Liver (tissue), 9 donors: ENCODE measurements around the gene BLOC1S1. TPM values are rescaled to one million over a fixed set of nuclear protein-coding genes. Genes with fewer than 3 reads are reported as not detected.

ENCODE experiments used
- DNase-seq: peaks from one replicate; pipeline ENCODE4 v3.0.0-alpha.2; 2017; ENCODE audit warnings: low spot score
- H3K27ac ChIP-seq, 2 donors: one replicate each; pipeline ENCODE4 v1.7.0; 2013; ENCODE audit warnings: inconsistent platforms in 2 of 2, low read length in 2 of 2, control low read depth in 1 of 2, low read depth in 1 of 2, mild to moderate bottlenecking in 1 of 2
- H3K27me3 ChIP-seq, 4 donors: one replicate each; pipeline versions ENCODE4 v1.6.1 to v1.7.0; 2013; ENCODE audit warnings: low read length in 3 of 4, inconsistent platforms in 1 of 4, mild to moderate bottlenecking in 1 of 4, moderate library complexity in 1 of 4; ENCODE audit not compliant: control insufficient read depth in 4 of 4, insufficient read depth in 4 of 4
- H3K36me3 ChIP-seq, 4 donors: one replicate each; pipeline versions ENCODE4 v1.6.1 to v1.7.0; 2013; ENCODE audit warnings: low read length in 3 of 4, mild to moderate bottlenecking in 3 of 4, low read depth in 1 of 4, moderate library complexity in 1 of 4; ENCODE audit not compliant: control insufficient read depth in 4 of 4, insufficient read depth in 3 of 4
- H3K4me1 ChIP-seq, 4 donors: one replicate each; pipeline versions ENCODE4 v1.6.1 to v1.7.0; 2013; ENCODE audit warnings: low read length in 3 of 4, mild to moderate bottlenecking in 3 of 4, moderate library complexity in 1 of 4; ENCODE audit not compliant: control insufficient read depth in 4 of 4, insufficient read depth in 4 of 4
- H3K4me3 ChIP-seq, 3 donors: one replicate each; pipeline versions ENCODE4 v1.6.1 to v1.7.0; 2013; ENCODE audit warnings: low read length in 3 of 3, control low read depth in 1 of 3, low read depth in 1 of 3, mild to moderate bottlenecking in 1 of 3
- H3K9ac ChIP-seq, 2 donors: one replicate each; pipeline ENCODE4 v1.7.0; 2013; ENCODE audit warnings: low read length in 2 of 2, mild to moderate bottlenecking in 2 of 2, moderate library complexity in 2 of 2, control low read depth in 1 of 2, low read depth in 1 of 2
- H3K9me3 ChIP-seq, 4 donors: one replicate each; pipeline versions ENCODE4 v1.6.1 to v1.7.0; 2013; ENCODE audit warnings: low read length in 3 of 4; ENCODE audit not compliant: control insufficient read depth in 4 of 4
- CTCF ChIP-seq: fragments of 150-350 bp; IDR thresholded peaks from 2 replicates; pipeline ENCODE4 v1.5.1; 2017; ENCODE audit warnings: improper control_type of control experiment, low read depth, low read length; ENCODE audit not compliant: missing input control
- EGR1 ChIP-seq, 2 donors: IDR thresholded peaks; 2 replicates each; pipeline ENCODE4 v1.6.1; 2016 to 2018; ENCODE audit warnings: antibody characterized with exemption in 2 of 2, low read depth in 2 of 2
- FOXA1 ChIP-seq: IDR thresholded peaks from 2 replicates; pipeline ENCODE4 v1.6.1; 2016; ENCODE audit warnings: antibody characterized with exemption
- FOXA2 ChIP-seq: IDR thresholded peaks from 2 replicates; pipeline ENCODE4 v1.6.1; 2016; ENCODE audit warnings: antibody characterized with exemption
- GABPA ChIP-seq, 2 donors: IDR thresholded peaks in 1 of 2; conservative IDR thresholded peaks in 1 of 2; 2 replicates each; pipeline ENCODE4 v1.6.1; 2016; ENCODE audit warnings: antibody characterized with exemption in 2 of 2, mild to moderate bottlenecking in 1 of 2, moderate library complexity in 1 of 2
- HNF4A ChIP-seq, 2 donors: conservative IDR thresholded peaks; 2 replicates each; pipeline ENCODE4 v1.6.1; 2016; ENCODE audit warnings: antibody characterized with exemption in 2 of 2, mild to moderate bottlenecking in 2 of 2
- HNF4G ChIP-seq: IDR thresholded peaks from 2 replicates; pipeline ENCODE4 v1.6.1; 2016; ENCODE audit warnings: antibody characterized with exemption
- JUND ChIP-seq, 2 donors: IDR thresholded peaks; 2 replicates each; pipeline ENCODE4 v1.6.1; 2016; ENCODE audit warnings: antibody characterized with exemption in 2 of 2
- NR2F2 ChIP-seq: IDR thresholded peaks from 2 replicates; pipeline ENCODE4 v1.6.1; 2016; ENCODE audit warnings: antibody characterized with exemption
- RAD21 ChIP-seq, 2 donors: IDR thresholded peaks; 2 replicates each; pipeline ENCODE4 v1.6.1; 2016; ENCODE audit warnings: antibody characterized with exemption in 2 of 2, mild to moderate bottlenecking in 2 of 2
- RXRA ChIP-seq, 2 donors: IDR thresholded peaks; 2 replicates each; pipeline ENCODE4 v1.6.1; 2017 to 2018; ENCODE audit warnings: antibody characterized with exemption in 2 of 2, mild to moderate bottlenecking in 1 of 2
- SP1 ChIP-seq: IDR thresholded peaks from 2 replicates; pipeline ENCODE4 v1.6.1; 2018; ENCODE audit warnings: antibody characterized with exemption, mild to moderate bottlenecking
- TAF1 ChIP-seq: conservative IDR thresholded peaks from 2 replicates; pipeline ENCODE4 v1.6.1; 2016; ENCODE audit warnings: antibody characterized with exemption, mild to moderate bottlenecking
- ZBTB33 ChIP-seq: IDR thresholded peaks from 2 replicates; pipeline ENCODE4 v1.6.1; 2016; ENCODE audit warnings: antibody characterized with exemption
- WGBS: extraction: QIAGEN DNeasy Blood & Tissue Kit; methylation state at CpG from one replicate; pipeline ENCODE4 v1.1.7; 2013; 5-methylcytosine and 5-hydroxymethylcytosine counted together
- polyA plus RNA-seq, 2 donors: library from polyadenylated mRNA; stranded (reverse) in 1 of 2; unstranded in 1 of 2; fragments of 200-250 nt in 1 of 2; fragments of >200 nt in 1 of 2; fragmentation: Nextera tagmentation in 1 of 2; extraction: Ambion mirVana in 1 of 2; gene quantifications; one replicate each; pipeline versions ENCODE4 v1.2.1 to v1.2.3, GENCODE V29; 2013 to 2015
- total RNA-seq, 2 donors: library from RNA; depleted of rRNA; stranded (reverse); fragments of >200 nt; gene quantifications; one replicate each; pipeline ENCODE4 v1.2.3, GENCODE V29; 2014
- TF ChIP-seq, protein P1 (sequence below): IDR thresholded peaks from 2 replicates; pipeline ENCODE4 v1.6.1; 2016; ENCODE audit warnings: antibody characterized with exemption
- TF ChIP-seq, protein P2 (sequence below): IDR thresholded peaks from 2 replicates; pipeline ENCODE4 v1.6.1; 2016; ENCODE audit warnings: antibody characterized with exemption
- TF ChIP-seq, protein P3 (sequence below): IDR thresholded peaks from 2 replicates; pipeline ENCODE4 v1.6.1; 2016; ENCODE audit warnings: antibody characterized with exemption, mild to moderate bottlenecking
- donor health status: healthy.
- donor health status: healthy.
- donor health status: healthy.
- donor health status: healthy.
- donor health status: healthy.

Gene BLOC1S1
- total and polyA plus RNA-seq, 4 donors = 43.7 to 150 (median 115) TPM

DNA sequence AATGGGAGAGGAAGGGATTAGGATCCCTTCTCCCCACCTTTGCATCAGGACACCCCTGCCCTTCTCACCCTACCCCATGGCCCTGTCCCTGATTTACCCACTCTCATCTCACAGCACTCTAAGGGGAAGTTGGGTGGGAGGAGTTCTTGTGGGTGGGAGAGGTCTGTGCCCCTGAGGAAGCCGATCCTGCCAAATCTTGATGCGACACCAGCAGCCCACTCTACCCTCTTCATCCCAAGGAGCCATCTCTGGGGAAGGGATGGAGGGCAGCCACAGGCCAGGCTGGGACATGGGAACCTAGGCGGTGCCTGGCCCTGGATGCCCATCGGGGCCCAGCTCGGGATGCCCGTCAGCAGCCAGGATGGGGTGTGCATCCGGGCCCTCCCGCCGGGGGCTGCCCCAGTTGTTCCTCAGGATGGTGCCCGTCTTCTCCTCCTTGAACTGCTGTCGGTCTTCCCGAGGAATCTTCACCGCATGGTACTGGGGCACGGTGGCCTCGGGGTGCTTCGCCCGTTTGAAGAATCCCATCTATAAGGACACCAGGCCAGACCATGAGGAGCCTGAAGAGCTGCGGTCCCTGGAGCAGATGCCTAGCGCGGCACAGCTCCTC is 31.0 kb upstream of the BLOC1S1 start:
- no peak for TF ChIP-seq HNF4A (conservative IDR thresholded peaks at IDR 0.05)
- WGBS = 96% methylated on average over 20 of the region's 20 CpGs
- Histone ChIP-seq H3K9me3 (no peaks in the 10 kb centered on the region), H3K9ac (no peak overlapping the region), H3K27me3 (no peaks in the 10 kb centered on the region), H3K4me3 (no peak overlapping the region), H3K27ac (no peak overlapping the region), H3K36me3 (peaks cover 0 to 9% (median 0%) of the 10 kb centered on the region in 4 donors), H3K4me1 (peaks cover 6 to 19% (median 9%) of the 10 kb centered on the region in 4 donors)
- no peak for DNase-seq

DNA sequence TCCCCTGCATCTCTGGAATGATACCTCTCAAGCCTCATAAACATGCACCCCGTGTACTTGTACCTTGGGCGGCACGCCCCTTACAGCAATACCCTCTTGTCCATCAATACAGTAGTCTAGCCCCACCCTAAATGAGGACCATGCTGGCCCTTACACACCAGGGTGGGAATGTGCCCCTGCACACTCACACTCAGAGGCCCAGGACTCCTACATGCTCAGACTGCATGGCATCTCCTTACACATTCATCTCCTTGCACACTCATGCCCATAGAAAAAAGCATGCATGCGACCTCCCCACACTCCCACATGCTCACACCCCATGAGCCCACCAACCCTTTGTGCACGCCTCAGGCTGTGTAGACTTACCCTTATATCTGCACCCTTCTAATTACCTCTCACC is 30.2 kb upstream of the BLOC1S1 start:
- no peak overlapping the region for H3K4me3 ChIP-seq
- H3K9me3 ChIP-seq = no peaks in the 10 kb centered on the region
- no peak overlapping the region for H3K9ac ChIP-seq
- TF ChIP-seq, protein P1, sequence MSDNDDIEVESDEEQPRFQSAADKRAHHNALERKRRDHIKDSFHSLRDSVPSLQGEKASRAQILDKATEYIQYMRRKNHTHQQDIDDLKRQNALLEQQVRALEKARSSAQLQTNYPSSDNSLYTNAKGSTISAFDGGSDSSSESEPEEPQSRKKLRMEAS = no peak
- TF ChIP-seq TAF1 (no peak), FOXA1 (no peak), FOXA2 (no peak), RXRA (IDR thresholded peaks at IDR 0.05) (no peak), HNF4A (conservative IDR thresholded peaks at IDR 0.05) (no peak), HNF4G (no peak), RAD21 (IDR thresholded peaks at IDR 0.05) (no peak), JUND (IDR thresholded peaks at IDR 0.05) (no peak), CTCF (no peak), GABPA (IDR thresholded peaks at IDR 0.05 in 1 of 2, conservative IDR thresholded peaks at IDR 0.05 in 1 of 2) (no peak), EGR1 (IDR thresholded peaks at IDR 0.05; ENCODE audit: low read depth in 2 of 2) (no peak), NR2F2 (no peak), ZBTB33 (no peak), SP1 (no peak)
- TF ChIP-seq, protein P2, sequence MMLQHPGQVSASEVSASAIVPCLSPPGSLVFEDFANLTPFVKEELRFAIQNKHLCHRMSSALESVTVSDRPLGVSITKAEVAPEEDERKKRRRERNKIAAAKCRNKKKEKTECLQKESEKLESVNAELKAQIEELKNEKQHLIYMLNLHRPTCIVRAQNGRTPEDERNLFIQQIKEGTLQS = no peak
- TF ChIP-seq, protein P3, sequence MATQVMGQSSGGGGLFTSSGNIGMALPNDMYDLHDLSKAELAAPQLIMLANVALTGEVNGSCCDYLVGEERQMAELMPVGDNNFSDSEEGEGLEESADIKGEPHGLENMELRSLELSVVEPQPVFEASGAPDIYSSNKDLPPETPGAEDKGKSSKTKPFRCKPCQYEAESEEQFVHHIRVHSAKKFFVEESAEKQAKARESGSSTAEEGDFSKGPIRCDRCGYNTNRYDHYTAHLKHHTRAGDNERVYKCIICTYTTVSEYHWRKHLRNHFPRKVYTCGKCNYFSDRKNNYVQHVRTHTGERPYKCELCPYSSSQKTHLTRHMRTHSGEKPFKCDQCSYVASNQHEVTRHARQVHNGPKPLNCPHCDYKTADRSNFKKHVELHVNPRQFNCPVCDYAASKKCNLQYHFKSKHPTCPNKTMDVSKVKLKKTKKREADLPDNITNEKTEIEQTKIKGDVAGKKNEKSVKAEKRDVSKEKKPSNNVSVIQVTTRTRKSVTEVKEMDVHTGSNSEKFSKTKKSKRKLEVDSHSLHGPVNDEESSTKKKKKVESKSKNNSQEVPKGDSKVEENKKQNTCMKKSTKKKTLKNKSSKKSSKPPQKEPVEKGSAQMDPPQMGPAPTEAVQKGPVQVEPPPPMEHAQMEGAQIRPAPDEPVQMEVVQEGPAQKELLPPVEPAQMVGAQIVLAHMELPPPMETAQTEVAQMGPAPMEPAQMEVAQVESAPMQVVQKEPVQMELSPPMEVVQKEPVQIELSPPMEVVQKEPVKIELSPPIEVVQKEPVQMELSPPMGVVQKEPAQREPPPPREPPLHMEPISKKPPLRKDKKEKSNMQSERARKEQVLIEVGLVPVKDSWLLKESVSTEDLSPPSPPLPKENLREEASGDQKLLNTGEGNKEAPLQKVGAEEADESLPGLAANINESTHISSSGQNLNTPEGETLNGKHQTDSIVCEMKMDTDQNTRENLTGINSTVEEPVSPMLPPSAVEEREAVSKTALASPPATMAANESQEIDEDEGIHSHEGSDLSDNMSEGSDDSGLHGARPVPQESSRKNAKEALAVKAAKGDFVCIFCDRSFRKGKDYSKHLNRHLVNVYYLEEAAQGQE = no peak
- no peaks in the 10 kb centered on the region for H3K27me3 ChIP-seq
- H3K36me3 ChIP-seq = peaks cover 0 to 9% (median 0%) of the 10 kb centered on the region in 4 donors
- H3K27ac ChIP-seq = no peak overlapping the region
- H3K4me1 ChIP-seq = peaks cover 5 to 16% (median 9%) of the 10 kb centered on the region in 4 donors
- 96% methylated on average over 5 of the region's 5 CpGs for WGBS
- DNase-seq = no peak
